Measurements from ENCODE around the gene IMMP2L.

- TF ChIP-seq CTCF (IDR thresholded peaks at IDR 0.05; ENCODE audit: low read depth, low read length, missing input control) (no peak), SP1 (IDR thresholded peaks at IDR 0.05) (no peak), TAF1 (conservative IDR thresholded peaks at IDR 0.05) (no peak), RAD21 (IDR thresholded peaks at IDR 0.05) (no peak), JUND (IDR thresholded peaks at IDR 0.05) (no peak), GABPA (IDR thresholded peaks at IDR 0.05 in 1 of 2, conservative IDR thresholded peaks at IDR 0.05 in 1 of 2) (no peak), REST (IDR thresholded peaks at IDR 0.05) (no peak), YY1 (IDR thresholded peaks at IDR 0.05) (no peak), MAX (IDR thresholded peaks at IDR 0.05) (no peak), EGR1 (IDR thresholded peaks at IDR 0.05; ENCODE audit: low read depth in 2 of 2) (no peak), FOXA1 (IDR thresholded peaks at IDR 0.05) (no peak), ATF3 (IDR thresholded peaks at IDR 0.05) (no peak), ZBTB33 (IDR thresholded peaks at IDR 0.05) (no peak), HNF4G (IDR thresholded peaks at IDR 0.05) (no peak)
Measured at GRCh38 chr7:110650328-110650727, 912.0 kb downstream of the IMMP2L start.

All from liver (tissue), 3 donors.